ENCODE results near the gene IGFL2. TPM values are rescaled to one million over a fixed set of nuclear protein-coding genes. Genes with fewer than 3 reads are reported as not detected.

The IGFL2 gene
- total and polyA plus RNA-seq, 2 experiments from 2014 or later, result not detected

GRCh38 chr19:46107371-46107770 is 40.7 kb upstream of the IGFL2 start:
- Histone ChIP-seq H3K4me1 (ENCODE audit: insufficient read depth) (no peaks in the 10 kb centered on the region), H4K20me1 (replicated peaks; ENCODE audit: insufficient read depth) (no peaks in the 10 kb centered on the region), H3K4me3 (no peak overlapping the region), H3F3A (replicated peaks; ENCODE audit: low read depth) (no peaks in the 10 kb centered on the region), H3K27ac (ENCODE audit: low read depth) (no peak overlapping the region), H3K27me3 (ENCODE audit: insufficient read depth) (no peaks in the 10 kb centered on the region), H3K9me2 (ENCODE audit: insufficient read depth) (no peaks in the 10 kb centered on the region), H3K79me2 (replicated peaks; ENCODE audit: insufficient read depth) (no peaks in the 10 kb centered on the region), H3K4me2 (no peak overlapping the region), H3K36me3 (ENCODE audit: insufficient read depth) (no peaks in the 10 kb centered on the region), H2AFZ (no peak overlapping the region)
- no peaks in the 10 kb centered on the region for H3K36me3 Mint-ChIP-seq (ENCODE audit: low read depth)
- no peaks in the 10 kb centered on the region for H3K27me3 Mint-ChIP-seq (ENCODE audit: insufficient read depth, low read depth, poor library complexity)
- no peak overlapping the region for H3K27ac Mint-ChIP-seq
- DNase-seq (ENCODE audit: low spot score) (no peak), ATAC-seq (no peak)
- no peaks in the 10 kb centered on the region; the same call in 2 of the 3 replicates for H3K9me3 Mint-ChIP-seq
- no peak for TF ChIP-seq EZH2phosphoT487 (IDR thresholded peaks at IDR 0.05; ENCODE audit: unreplicated experiment)
- TF ChIP-seq ZNF114 (CRISPR knock-in tag; IDR thresholded peaks at IDR 0.05), result no peak
- no peak for TF ChIP-seq NANOG (IDR thresholded peaks at IDR 0.05; ENCODE audit: borderline replicate concordance)
- TF ChIP-seq CREB1 (CRISPR knock-in tag; IDR thresholded peaks at IDR 0.05; ENCODE audit: low read depth), result no peak
- no peak for TF ChIP-seq EZH2 (IDR thresholded peaks at IDR 0.05; ENCODE audit: low read depth, unreplicated experiment)
- TF ChIP-seq ETS1 (IDR thresholded peaks at IDR 0.05), result no peak
- no peak for TF ChIP-seq POLR2AphosphoS5 (IDR thresholded peaks at IDR 0.05; ENCODE audit: low read depth)
- TF ChIP-seq ZNF462 (CRISPR knock-in tag; IDR thresholded peaks at IDR 0.05), result no peak
- TF ChIP-seq STAT1 (IDR thresholded peaks at IDR 0.05; ENCODE audit: unreplicated experiment), result no peak
- H3K4me3 Mint-ChIP-seq, result no peak overlapping the region
- H3K4me1 Mint-ChIP-seq, result no peaks in the 10 kb centered on the region
